A673 (cell line): Measurements from ENCODE around the gene ANKRD13B. TPM values are rescaled to one million over a fixed set of nuclear protein-coding genes. Genes with fewer than 3 reads are reported as not detected.

ENCODE experiments used
- BruUV-seq: library from RNA; stranded (reverse); fragments of 400-500 nt; replicated peaks from 2 replicates; lab custom pipeline; 2021; lab: Mats Ljungman, UMichigan
- CTCF ChIA-PET: fragments of 300-600 bp; sonication (Branson Sonifier 250); formaldehyde crosslinking; loops from one replicate; lab custom pipeline; 2022; ENCODE audit warnings: antibody characterized with exemption; lab: Charles Lee
- POLR2A ChIA-PET: fragments of 300-600 bp; sonication (Branson Sonifier 250); formaldehyde crosslinking; loops from one replicate; lab custom pipeline; 2022; ENCODE audit warnings: antibody characterized with exemption; ENCODE audit not compliant: low non-redundant PET; lab: Charles Lee
- DNase-seq: peaks from one replicate; pipeline ENCODE4 v3.0.0-alpha.2; 2015; ENCODE audit warnings: low spot score
- H3K27ac ChIP-seq: fragments of 200-600 bp; sonication (generic); 2 replicates; pipeline ENCODE4 v1.5.1; 2016; ENCODE audit warnings: mixed run types, low read depth, mild to moderate bottlenecking, mixed read lengths, antibody characterized with exemption, low read length; ENCODE audit not compliant: poor library complexity, severe bottlenecking
- H3K27me3 ChIP-seq: fragments of 200-600 bp; sonication (generic); replicated peaks from 2 replicates; pipeline ENCODE4 v1.6.1; 2017; ENCODE audit warnings: mixed run types, low read depth, mild to moderate bottlenecking, mixed read lengths, antibody characterized with exemption, low read length; ENCODE audit not compliant: insufficient read depth, poor library complexity
- H3K36me3 ChIP-seq: fragments of 200-600 bp; sonication (generic); 2 replicates; pipeline ENCODE4 v1.6.1; 2016; ENCODE audit warnings: mixed run types, mild to moderate bottlenecking, mixed read lengths, antibody characterized with exemption, low read length; ENCODE audit not compliant: insufficient read depth, poor library complexity, severe bottlenecking
- H3K4me1 ChIP-seq: fragments of 200-600 bp; sonication (generic); 2 replicates; pipeline ENCODE4 v1.6.1; 2017; ENCODE audit warnings: mixed run types, mild to moderate bottlenecking, mixed read lengths, antibody characterized with exemption, low read length; ENCODE audit not compliant: insufficient read depth, poor library complexity, severe bottlenecking
- H3K4me3 ChIP-seq: fragments of 200-600 bp; sonication (generic); 2 replicates; pipeline ENCODE4 v1.5.1; 2016; ENCODE audit warnings: low read depth, mixed run types, mild to moderate bottlenecking, mixed read lengths, low read length; ENCODE audit not compliant: poor library complexity, severe bottlenecking
- H3K9me3 ChIP-seq: fragments of 200-600 bp; sonication (generic); 2 replicates; pipeline ENCODE4 v1.6.1; 2016; ENCODE audit warnings: mixed run types, low read depth, mild to moderate bottlenecking, mixed read lengths, antibody characterized with exemption, low read length; ENCODE audit not compliant: poor library complexity, severe bottlenecking
- CTCF ChIP-seq: fragments of 300-800, 200-600 bp; sonication (generic); conservative IDR thresholded peaks from 2 replicates; pipeline ENCODE4 v1.5.1; 2017; ENCODE audit warnings: low read depth, mild to moderate bottlenecking, antibody characterized with exemption, low read length, moderate library complexity, mixed read lengths
- EZH2 ChIP-seq: fragments of 200-600 bp; sonication (generic); IDR thresholded peaks from 2 replicates; pipeline ENCODE4 v1.6.1; 2017; ENCODE audit warnings: borderline replicate concordance, low read depth, mild to moderate bottlenecking, mixed read lengths, antibody characterized with exemption, low read length; ENCODE audit not compliant: poor library complexity, severe bottlenecking
- intact Hi-C: fragments of 100-400 bp; cut with micrococcal nuclease; formaldehyde crosslinking; loops from one replicate; pipeline ENCODE4 v1.10.0; 2022; ENCODE audit not compliant: unreplicated experiment
- total RNA-seq: library from RNA; stranded (reverse); gene quantifications from 2 replicates; pipeline ENCODE4 v1.2.3, GENCODE V29; 2021

The ANKRD13B gene
- total RNA-seq, 1 experiment from 2014 or later, result 81.5 TPM

- Histone ChIP-seq H3K4me1 (peaks cover 73% of the 10 kb centered on the region), H3K36me3 (no peaks in the 10 kb centered on the region), H3K9me3 (no peaks in the 10 kb centered on the region), H3K4me3 (peak overlapping the region; percentile 97), H3K27ac (peak overlapping the region; percentile 90), H3K27me3 (no peaks in the 10 kb centered on the region)
- POLR2A ChIA-PET, result interaction anchor here (0.6 kb wide), 1 partner anchor 1889 kb away, joined by 3 read pairs; no protein-coding TSS in a partner anchor
- TF ChIP-seq EZH2 (no peak), CTCF (peak; percentile 42; the same call in 1 of the 2 replicates)
- CTCF ChIA-PET, result interaction anchor here (1.0 kb wide), 1 partner anchor 22 kb away, joined by 3 read pairs; no protein-coding TSS in a partner anchor
- BruUV-seq, result no TSS peak
- peak; percentile 61 for DNase-seq
- intact Hi-C loops, result no loop called here
These were observed 923 bp downstream of the ANKRD13B start for GRCh38 chr17:29593591-29594518.

- H3K36me3 ChIP-seq, result no peaks in the 10 kb centered on the region
- H3K27ac ChIP-seq, result peak overlapping the region; percentile 90
- intact Hi-C loops, result no loop called here
- BruUV-seq, result no TSS peak
- DNase-seq, result no peak
- peaks cover 79% of the 10 kb centered on the region for H3K4me1 ChIP-seq
- H3K4me3 ChIP-seq, result peak overlapping the region; percentile 97
- no peaks in the 10 kb centered on the region for H3K27me3 ChIP-seq
- H3K9me3 ChIP-seq, result no peaks in the 10 kb centered on the region
- TF ChIP-seq CTCF (0 out of 2 replicates have a peak, but pooled peaks have one; percentile 7), EZH2 (no peak)
- CTCF ChIA-PET, result no interaction called here
- POLR2A ChIA-PET, result interaction anchor here (0.6 kb wide), 1 partner anchor 1888 kb away, joined by 3 read pairs; no protein-coding TSS in a partner anchor
These were observed 1.7 kb downstream of the ANKRD13B start for GRCh38 chr17:29594519-29595090.

- no peaks in the 10 kb centered on the region for H3K27me3 ChIP-seq
- no peaks in the 10 kb centered on the region for H3K9me3 ChIP-seq
- peak overlapping the region; percentile 90 for H3K27ac ChIP-seq
- intact Hi-C loops, result no loop called here
- TF ChIP-seq EZH2 (no peak), CTCF (no peak)
- peak overlapping the region; percentile 97 for H3K4me3 ChIP-seq
- peaks cover 72% of the 10 kb centered on the region for H3K4me1 ChIP-seq
- no peaks in the 10 kb centered on the region for H3K36me3 ChIP-seq
- no peak for DNase-seq
- BruUV-seq, result no TSS peak
- ChIA-PET CTCF (no interaction called here), POLR2A (no interaction called here)
These were observed 2.4 kb downstream of the ANKRD13B start for GRCh38 chr17:29595107-29595942.
